Tibial nerve (tissue), 4 donors: ENCODE measurements around the gene AKAP17A.

Experiments
- CTCF ChIP-seq, 5 experiments: fragments of 200-600 bp in 3 of 5; fragments of 450-650 bp in 2 of 5; sonication (generic) in 3 of 5; IDR thresholded peaks; one replicate each; pipeline ENCODE4 v1.5.1; 2016 to 2019; ENCODE audit warnings: antibody characterized with exemption in 5 of 5, mild to moderate bottlenecking in 3 of 5, moderate library complexity in 2 of 5
- EP300 ChIP-seq, 2 donors: sonication (generic); formaldehyde crosslinking; IDR thresholded peaks; one replicate each; pipeline ENCODE4 v1.6.1; 2017; ENCODE audit warnings: antibody characterized with exemption in 2 of 2, mild to moderate bottlenecking in 1 of 2
- POLR2A ChIP-seq, 2 donors: fragments of 450-650 bp; IDR thresholded peaks; one replicate each; pipeline ENCODE4 v1.6.1; 2017; ENCODE audit warnings: antibody characterized with exemption in 2 of 2, mild to moderate bottlenecking in 2 of 2, moderate library complexity in 2 of 2

DNA sequence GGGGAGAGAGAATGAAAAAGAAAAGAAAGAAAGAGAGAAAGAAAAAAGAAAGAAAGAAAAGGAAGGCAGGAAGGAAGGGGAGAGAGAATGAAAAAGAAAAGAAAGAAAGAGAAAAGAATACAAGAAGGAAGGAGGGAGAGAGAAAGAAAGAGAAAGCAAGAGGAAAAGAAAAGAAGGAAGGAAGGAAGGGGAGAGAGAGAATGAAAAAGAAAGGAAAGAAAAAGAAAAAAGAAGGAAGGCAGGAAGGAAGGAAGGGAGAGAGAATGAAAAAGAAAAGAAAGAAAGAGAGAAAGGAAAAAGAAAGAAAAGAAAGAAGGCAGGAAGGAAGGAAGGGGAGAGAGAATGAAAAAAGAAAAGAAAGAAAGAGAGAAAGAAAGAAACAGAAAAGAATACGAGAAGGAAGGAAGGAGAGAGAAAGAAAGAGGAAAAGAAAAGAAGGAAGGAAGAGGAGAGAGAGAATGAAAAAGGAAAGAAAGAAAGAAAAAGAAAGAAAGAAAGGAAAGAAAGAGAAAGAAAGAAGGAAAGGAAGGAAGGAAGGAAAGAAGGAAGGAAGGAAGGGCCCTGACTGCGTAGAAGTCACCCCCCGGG lies 39.4 kb upstream of the AKAP17A start:
- TF ChIP-seq CTCF (IDR thresholded peaks at IDR 0.05) (no peak), POLR2A (IDR thresholded peaks at IDR 0.05) (no peak), EP300 (IDR thresholded peaks at IDR 0.05) (no peak)
